H1 (cell line): ENCODE data around the gene RPL32. TPM values are rescaled to one million over a fixed set of nuclear protein-coding genes. Genes with fewer than 3 reads are reported as not detected.

ENCODE experiments used
- CTCF ChIA-PET: fragments of 300-600 bp; sonication (Branson Sonifier 250); formaldehyde crosslinking; loops from one replicate; lab custom pipeline; 2021; ENCODE audit not compliant: partially characterized antibody; lab: Charles Lee
- POLR2A ChIA-PET: fragments of 300-600 bp; sonication (Branson Sonifier 250); formaldehyde crosslinking; loops from one replicate; lab custom pipeline; 2021; ENCODE audit warnings: inconsistent platforms; ENCODE audit not compliant: partially characterized antibody; lab: Charles Lee
- DNase-seq, 2 experiments: peaks; one replicate each; pipeline versions ENCODE4 v3.0.0 to v3.0.0-alpha.2; 2010 to 2022; ENCODE audit warnings: low spot score in 2 of 2, low read depth in 1 of 2, mixed read lengths in 1 of 2
- FAIRE-seq: peaks from 2 replicates; lab custom pipeline; 2011; peaks lifted over from hg19 to GRCh38; lab: Jason Lieb, UNC
- H2AFZ ChIP-seq: 2 replicates; pipeline ENCODE4 v1.8.1; 2012; ENCODE audit warnings: low read length, inconsistent platforms
- H2AK5ac ChIP-seq: 2 replicates; pipeline ENCODE4 v1.6.1; 2013; ENCODE audit warnings: low read depth, low read length
- H2BK120ac ChIP-seq: replicated peaks from 2 replicates; pipeline ENCODE3; 2013; ENCODE audit warnings: low read depth, low read length, inconsistent platforms
- H2BK12ac ChIP-seq: 2 replicates; pipeline ENCODE4 v1.6.1; 2013; ENCODE audit warnings: low read depth, low read length
- H2BK15ac ChIP-seq: 2 replicates; pipeline ENCODE4 v1.6.1; 2013; ENCODE audit warnings: low read length
- H2BK20ac ChIP-seq: 2 replicates; pipeline ENCODE4 v1.6.1; 2013; ENCODE audit warnings: low read length
- H2BK5ac ChIP-seq: 2 replicates; pipeline ENCODE4 v1.6.1; 2013; ENCODE audit warnings: low read depth, low read length
- H3K14ac ChIP-seq: 2 replicates; pipeline ENCODE4 v1.6.1; 2013; ENCODE audit warnings: inconsistent platforms; ENCODE audit not compliant: insufficient read length
- H3K18ac ChIP-seq: 2 replicates; pipeline ENCODE4 v1.6.1; 2013; ENCODE audit warnings: low read length; ENCODE audit errors: extremely low read depth
- H3K23ac ChIP-seq: 2 replicates; pipeline ENCODE4 v1.6.1; 2013; ENCODE audit warnings: inconsistent platforms; ENCODE audit not compliant: insufficient read length
- H3K23me2 ChIP-seq: 2 replicates; pipeline ENCODE4 v1.6.1; 2013; ENCODE audit warnings: low read depth, low read length
- H3K27ac ChIP-seq: 2 replicates; pipeline ENCODE4 v1.6.1; 2011; ENCODE audit warnings: low read depth, low read length, inconsistent platforms
- H3K27me3 ChIP-seq, 4 experiments: replicated peaks in 1 of 4; 1 replicate in 1 of 4; 2 replicates in 3 of 4; pipeline versions ENCODE4 v1.6.1 to v1.8.1; 2011 to 2013; ENCODE audit warnings: low read length in 3 of 4, mild to moderate bottlenecking in 3 of 4, inconsistent platforms in 2 of 4, mixed read lengths in 2 of 4, moderate library complexity in 1 of 4; ENCODE audit not compliant: control insufficient read depth in 3 of 4, insufficient read depth in 3 of 4; ENCODE audit errors: extremely low read depth in 1 of 4
- H3K36me3 ChIP-seq, 4 experiments: 2 replicates each; pipeline versions ENCODE4 v1.6.1 to v1.8.1; 2011 to 2013; ENCODE audit warnings: mild to moderate bottlenecking in 4 of 4, low read length in 3 of 4, moderate library complexity in 2 of 4, control low read depth in 1 of 4, inconsistent platforms in 1 of 4; ENCODE audit not compliant: insufficient read depth in 4 of 4, control insufficient read depth in 2 of 4
- H3K4ac ChIP-seq: replicated peaks from 2 replicates; pipeline ENCODE3; 2013; ENCODE audit warnings: low read length, low read depth, mixed read lengths, inconsistent platforms; ENCODE audit not compliant: insufficient read length
- H3K4me1 ChIP-seq, 4 experiments: replicated peaks in 1 of 4; 1 replicate in 1 of 4; 2 replicates in 3 of 4; pipeline versions ENCODE4 v1.6.1 to v1.8.1; 2011 to 2013; ENCODE audit warnings: low read length in 3 of 4, inconsistent platforms in 2 of 4, mixed read lengths in 1 of 4; ENCODE audit not compliant: insufficient read depth in 4 of 4, control insufficient read depth in 3 of 4
- H3K4me2 ChIP-seq, 2 experiments: 2 replicates each; pipeline versions ENCODE4 v1.6.1 to v1.8.1; 2011 to 2013; ENCODE audit warnings: low read depth in 2 of 2, low read length in 2 of 2, control low read depth in 1 of 2, inconsistent platforms in 1 of 2, mild to moderate bottlenecking in 1 of 2; ENCODE audit not compliant: insufficient read depth in 1 of 2
- H3K4me3 ChIP-seq, 4 experiments: fragments of 200-600, 300-600 bp in 1 of 4; sonication (generic), shearing (Covaris generic), sonication (Bioruptor Twin) in 1 of 4; 2 replicates each; pipeline versions ENCODE4 v1.5.1 to v1.8.1; 2011 to 2016; ENCODE audit warnings: low read length in 4 of 4, low read depth in 3 of 4, control low read depth in 2 of 4, inconsistent platforms in 2 of 4, mild to moderate bottlenecking in 2 of 4, mixed read lengths in 1 of 4, moderate library complexity in 1 of 4; ENCODE audit not compliant: insufficient read depth in 2 of 4; ENCODE audit errors: extremely low read depth in 1 of 4
- H3K56ac ChIP-seq: replicated peaks from 2 replicates; pipeline ENCODE3; 2013; ENCODE audit warnings: low read depth, mild to moderate bottlenecking, mixed read lengths, low read length, inconsistent platforms; ENCODE audit not compliant: insufficient read length
- H3K79me1 ChIP-seq: 2 replicates; pipeline ENCODE4 v1.6.1; 2013; ENCODE audit warnings: low read depth, low read length, control low read depth
- H3K79me2 ChIP-seq, 2 experiments: 2 replicates each; pipeline versions ENCODE4 v1.6.1 to v1.8.1; 2012 to 2013; ENCODE audit warnings: low read length in 2 of 2, mild to moderate bottlenecking in 2 of 2, inconsistent platforms in 1 of 2; ENCODE audit not compliant: insufficient read depth in 2 of 2, control insufficient read depth in 1 of 2
- H3K9ac ChIP-seq, 4 experiments: replicated peaks in 1 of 4; 1 replicate in 1 of 4; 2 replicates in 3 of 4; pipeline versions ENCODE4 v1.6.1 to v1.8.1; 2011 to 2013; ENCODE audit warnings: low read depth in 3 of 4, low read length in 3 of 4, control low read depth in 2 of 4, mild to moderate bottlenecking in 2 of 4, moderate library complexity in 2 of 4, inconsistent platforms in 1 of 4; ENCODE audit errors: extremely low read depth in 1 of 4
- H3K9me3 ChIP-seq, 2 experiments: 2 replicates each; pipeline versions ENCODE4 v1.6.1 to v1.8.1; 2012 to 2013; ENCODE audit warnings: mild to moderate bottlenecking in 2 of 2, moderate library complexity in 2 of 2, control low read depth in 1 of 2, inconsistent platforms in 1 of 2, low read depth in 1 of 2, low read length in 1 of 2, mixed read lengths in 1 of 2; ENCODE audit not compliant: insufficient read depth in 2 of 2
- H4K20me1 ChIP-seq, 2 experiments: replicated peaks in 1 of 2; 2 replicates each; pipeline versions ENCODE3 to v1.8.1; 2011 to 2013; ENCODE audit warnings: inconsistent platforms in 2 of 2, low read length in 2 of 2, mild to moderate bottlenecking in 1 of 2; ENCODE audit not compliant: insufficient read depth in 2 of 2, control insufficient read depth in 1 of 2
- H4K5ac ChIP-seq: 2 replicates; pipeline ENCODE4 v1.6.1; 2013; ENCODE audit warnings: low read length, low read depth, mixed read lengths, inconsistent platforms; ENCODE audit not compliant: insufficient read length
- H4K8ac ChIP-seq: 2 replicates; pipeline ENCODE4 v1.8.0; 2013; ENCODE audit warnings: mild to moderate bottlenecking, moderate library complexity, low read length, inconsistent platforms; ENCODE audit not compliant: insufficient read depth; ENCODE audit errors: extremely low read depth
- H4K91ac ChIP-seq: replicated peaks from 2 replicates; pipeline ENCODE3; 2013; ENCODE audit warnings: low read length, mixed read lengths, inconsistent platforms; ENCODE audit not compliant: insufficient read length
- BACH1 ChIP-seq: IDR thresholded peaks from 2 replicates; pipeline ENCODE4 v1.6.1; 2012; ENCODE audit warnings: low read length, improper control_type of control experiment
- EP300 ChIP-seq, 2 experiments: IDR thresholded peaks; 1 replicate in 1 of 2; 2 replicates in 1 of 2; pipeline ENCODE4 v1.6.1; 2011 to 2012; ENCODE audit warnings: low read depth in 2 of 2, low read length in 2 of 2, mild to moderate bottlenecking in 2 of 2, borderline replicate concordance in 1 of 2, inconsistent platforms in 1 of 2, moderate library complexity in 1 of 2
- PHF8 ChIP-seq: fragments of 200-600 bp; sonication (generic); conservative IDR thresholded peaks from 2 replicates; pipeline ENCODE4 v1.7.1; 2012; ENCODE audit warnings: low read depth, mild to moderate bottlenecking, inconsistent platforms, low read length, moderate library complexity
- RXRA ChIP-seq: IDR thresholded peaks from 2 replicates; pipeline ENCODE4 v1.6.1; 2011; ENCODE audit warnings: low read depth, mild to moderate bottlenecking, low read length, moderate library complexity; ENCODE audit not compliant: insufficient read depth
- TAF1 ChIP-seq: IDR thresholded peaks from 2 replicates; pipeline ENCODE4 v1.6.1; 2011; ENCODE audit warnings: mild to moderate bottlenecking, low read depth, low read length
- TEAD4 ChIP-seq: IDR thresholded peaks from 2 replicates; pipeline ENCODE4 v1.6.1; 2012; ENCODE audit warnings: low read depth, low read length, inconsistent platforms, mixed read lengths
- WGBS, 2 experiments: shearing (Covaris generic) in 1 of 2; methylation state at CpG; one replicate each; pipeline versions ENCODE4 v1.1.6 to v1.1.7; 2013 to 2015; ENCODE audit warnings: low lambda C conversion rate in 2 of 2, mixed read lengths in 2 of 2, inconsistent platforms in 1 of 2, low coverage in 1 of 2, missing lambda C conversion rate in 1 of 2; ENCODE audit not compliant: insufficient replicate concordance in 2 of 2, insufficient coverage in 1 of 2, insufficient read length in 1 of 2; ENCODE audit errors: extremely low coverage in 1 of 2, missing lambda C conversion rate in 1 of 2; 5-methylcytosine and 5-hydroxymethylcytosine counted together
- polyA plus RNA-seq, 7 experiments: library from polyadenylated mRNA; depleted of rRNA in 3 of 7; stranded (reverse) in 5 of 7; unstranded in 2 of 7; fragments of >200 nt in 5 of 7; fragments of 200-250 nt in 2 of 7; gene quantifications; 1 replicate in 5 of 7; 2 replicates in 1 of 7; 4 replicates in 1 of 7; pipeline versions ENCODE4 v1.2.1 to v1.2.3, GENCODE V29; 2011 to 2013; ENCODE audit warnings: missing spikeins in 2 of 7, mixed read lengths in 2 of 7
- total RNA-seq: library from RNA; stranded (reverse); fragmentation: NEBNext Ultra II Directional; extraction: Animal tissue kit (Norgen Biotek cat#: 25700); gene quantifications from 2 replicates; pipeline ENCODE4 v1.2.1, GENCODE V29; 2021
- TF ChIP-seq, protein P1 (sequence below): IDR thresholded peaks from 2 replicates; pipeline ENCODE4 v1.6.1; 2011; ENCODE audit warnings: low read depth, mild to moderate bottlenecking, low read length; ENCODE audit not compliant: insufficient read depth

RPL32 gene
- total and polyA plus RNA-seq, 2 of the 8 experiments (the other 6 are each of a cell fraction or from before 2014, with no cell fraction given) = 1,443 to 2,043 TPM

DNA sequence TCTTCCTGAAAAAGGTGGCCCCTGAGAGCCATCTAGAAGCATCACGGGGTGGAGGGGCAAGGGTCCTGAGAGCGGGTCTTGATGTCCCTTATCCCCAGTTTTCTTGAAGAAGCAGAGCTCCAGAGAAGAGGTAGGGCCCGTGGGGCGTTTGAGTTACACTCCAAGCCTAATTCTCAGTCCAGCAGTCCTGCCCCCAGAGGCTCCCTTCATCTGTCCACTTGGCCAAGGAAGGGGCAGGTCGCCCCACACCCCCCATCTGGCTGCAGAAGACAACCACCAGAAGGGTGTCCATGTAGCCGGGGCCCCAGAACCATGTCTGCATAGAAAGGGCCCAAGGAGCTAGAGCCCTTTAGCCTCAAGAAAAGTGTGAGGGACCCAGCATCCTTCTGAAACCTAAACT, 25.5 kb upstream of the RPL32 start:
- H3K14ac ChIP-seq = no peak overlapping the region
- H4K20me1 ChIP-seq = no peaks in the 10 kb centered on the region
- 76% methylated on average over 4 of the region's 6 CpGs; no CpG with 5 or more reads in 1 of the 2 experiments for WGBS, 2 experiments
- H3K18ac ChIP-seq = no peak overlapping the region
- no peak overlapping the region for H2AK5ac ChIP-seq
- ChIA-PET CTCF (interaction anchor here (1.1 to 21.3 kb wide), 6 partner anchors 12 to 117 kb away, joined by 3 to 353 read pairs (median 8); no protein-coding TSS in a partner anchor), POLR2A (interaction anchor here (0.6 to 22.9 kb wide), 3 partner anchors 19 to 30 kb away, joined by 3 to 314 read pairs (median 3); partner anchors contain the start of gene RPL32)
- no peak overlapping the region for H3K23ac ChIP-seq
- H3K79me1 ChIP-seq = no peaks in the 10 kb centered on the region
- H3K36me3 ChIP-seq = no peaks in the 10 kb centered on the region
- H3K79me2 ChIP-seq = no peaks in the 10 kb centered on the region
- H3K27me3 ChIP-seq = peaks cover 0 to 5% (median under 1%) of the 10 kb centered on the region in 4 experiments; a peak in 3 of 7 replicates
- H3K4me3 ChIP-seq = no peak overlapping the region
- no peaks in the 10 kb centered on the region for H3K9me3 ChIP-seq
- no peak overlapping the region for H3K9ac ChIP-seq
- no peak overlapping the region for H2BK12ac ChIP-seq
- no peak overlapping the region for H4K5ac ChIP-seq
- DNase-seq (no peak), FAIRE-seq (no peak)
- H3K4me2 ChIP-seq = no peak overlapping the region
- H4K91ac ChIP-seq = no peak overlapping the region
- H2BK120ac ChIP-seq = no peak overlapping the region
- H3K27ac ChIP-seq = no peak overlapping the region
- H3K4me1 ChIP-seq = peaks cover 0 to 2% (median 2%) of the 10 kb centered on the region in 4 experiments; a peak in 3 of 7 replicates
- no peak overlapping the region for H2BK20ac ChIP-seq
- H2AFZ ChIP-seq = no peak overlapping the region
- peaks cover 4% of the 10 kb centered on the region; the same call in 1 of the 2 replicates for H3K23me2 ChIP-seq
- no peak overlapping the region for H4K8ac ChIP-seq
- TF ChIP-seq BACH1 (no peak), RXRA (no peak), PHF8 (no peak), TEAD4 (no peak), TAF1 (no peak), EP300 (IDR thresholded peaks at IDR 0.05; ENCODE audit: borderline replicate concordance in 1 of 2, low read depth in 2 of 2, low read length in 2 of 2) (no peak)
- TF ChIP-seq, protein P1, sequence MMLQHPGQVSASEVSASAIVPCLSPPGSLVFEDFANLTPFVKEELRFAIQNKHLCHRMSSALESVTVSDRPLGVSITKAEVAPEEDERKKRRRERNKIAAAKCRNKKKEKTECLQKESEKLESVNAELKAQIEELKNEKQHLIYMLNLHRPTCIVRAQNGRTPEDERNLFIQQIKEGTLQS = no peak
- TF ChIP-seq, all 59 proteins: peak for 0
- Histone ChIP-seq H3K4ac (no peak overlapping the region), H2BK5ac (no peak overlapping the region), H2BK15ac (no peak overlapping the region), H3K56ac (no peak overlapping the region)
